ENCODE measurements around the gene TAGAP. TPM values are rescaled to one million over a fixed set of nuclear protein-coding genes. Genes with fewer than 3 reads are reported as not detected.
"Not testable (repeated sequence)": the region's sequence is repeated elsewhere in the genome, so short reads cannot be mapped to it uniquely, and the experiment has no call there.

TAGAP gene
- total RNA-seq, 1 donor from 2014 or later: 4.5 TPM

GRCh38 chr6:159043947-159044346, 844 bp downstream of the TAGAP start:
- no peak for DNase-seq

- no peak for DNase-seq
Measured at GRCh38 chr6:159043251-159043650, 1.5 kb downstream of the TAGAP start.

GRCh38 chr6:159042826-159043181, 2.0 kb downstream of the TAGAP start:
- DNase-seq: no peak

- peak; percentile 55 for DNase-seq
Measured at GRCh38 chr6:159042003-159042825, 2.6 kb downstream of the TAGAP start.

GRCh38 chr6:159041181-159041580, 3.6 kb downstream of the TAGAP start:
- DNase-seq: no peak

GRCh38 chr6:159039885-159040258, 4.9 kb downstream of the TAGAP start:
- DNase-seq: peak; percentile 59

- peak; percentile 88 for DNase-seq
Measured at GRCh38 chr6:159038914-159039884, 5.6 kb downstream of the TAGAP start.

GRCh38 chr6:159038318-159038717, 6.5 kb downstream of the TAGAP start:
- DNase-seq: not testable (repeated sequence)

- DNase-seq: no peak
Measured at GRCh38 chr6:159037756-159038290, 7.0 kb downstream of the TAGAP start.

GRCh38 chr6:159036673-159037072, 8.1 kb downstream of the TAGAP start:
- no peak for DNase-seq

GRCh38 chr6:159035891-159036290, 8.9 kb downstream of the TAGAP start:
- no peak for DNase-seq

GRCh38 chr6:159033160-159034049, 11.4 kb downstream of the TAGAP start:
- no peak for DNase-seq

- DNase-seq: no peak
Measured at GRCh38 chr6:159031846-159032245, 12.9 kb downstream of the TAGAP start.

- DNase-seq: no peak
Measured at GRCh38 chr6:159030168-159030567, 14.6 kb downstream of the TAGAP start.

GRCh38 chr6:159025224-159025623, 19.6 kb downstream of the TAGAP start:
- DNase-seq: not testable (repeated sequence)

GRCh38 chr6:159023893-159024292, 20.9 kb downstream of the TAGAP start:
- no peak for DNase-seq

- no peak for DNase-seq
Measured at GRCh38 chr6:159020011-159020410, 24.8 kb downstream of the TAGAP start.

GRCh38 chr6:159017757-159018559, 26.8 kb downstream of the TAGAP start:
- DNase-seq: no peak

GRCh38 chr6:159014406-159014805, 30.4 kb downstream of the TAGAP start:
- DNase-seq: no peak

- no peak for DNase-seq
Measured at GRCh38 chr6:159013229-159013628, 31.6 kb downstream of the TAGAP start.

GRCh38 chr6:159012201-159012600, 32.6 kb downstream of the TAGAP start:
- DNase-seq: no peak
